Kidney capillary endothelial cell (primary cell): ENCODE data around the gene SLC22A31.

Experiments
- DNase-seq: peaks from one replicate; pipeline ENCODE4 v3.0.0-alpha.2; 2018; ENCODE audit warnings: low spot score

SLC22A31 gene

DNA sequence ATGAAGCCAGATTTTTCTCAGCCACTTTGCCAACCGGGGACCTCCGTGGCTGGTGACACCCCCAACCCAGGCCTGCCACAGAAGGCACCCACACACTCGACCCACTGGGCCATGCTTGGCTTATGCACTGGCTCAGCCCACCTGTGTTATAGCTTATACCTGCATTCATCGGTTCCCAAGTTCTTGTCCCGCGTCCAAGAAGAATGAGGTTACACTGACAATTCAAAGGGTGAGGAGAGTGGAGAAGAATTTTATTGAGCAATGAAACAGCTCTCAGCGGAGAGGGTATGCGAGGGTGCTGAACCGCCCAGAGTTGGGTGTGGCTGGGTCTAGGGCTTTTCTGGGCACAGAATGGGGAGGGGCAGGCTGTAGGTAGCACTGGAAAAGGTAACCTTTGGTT lies 51.0 kb downstream of the SLC22A31 start:
- DNase-seq: no peak

DNA sequence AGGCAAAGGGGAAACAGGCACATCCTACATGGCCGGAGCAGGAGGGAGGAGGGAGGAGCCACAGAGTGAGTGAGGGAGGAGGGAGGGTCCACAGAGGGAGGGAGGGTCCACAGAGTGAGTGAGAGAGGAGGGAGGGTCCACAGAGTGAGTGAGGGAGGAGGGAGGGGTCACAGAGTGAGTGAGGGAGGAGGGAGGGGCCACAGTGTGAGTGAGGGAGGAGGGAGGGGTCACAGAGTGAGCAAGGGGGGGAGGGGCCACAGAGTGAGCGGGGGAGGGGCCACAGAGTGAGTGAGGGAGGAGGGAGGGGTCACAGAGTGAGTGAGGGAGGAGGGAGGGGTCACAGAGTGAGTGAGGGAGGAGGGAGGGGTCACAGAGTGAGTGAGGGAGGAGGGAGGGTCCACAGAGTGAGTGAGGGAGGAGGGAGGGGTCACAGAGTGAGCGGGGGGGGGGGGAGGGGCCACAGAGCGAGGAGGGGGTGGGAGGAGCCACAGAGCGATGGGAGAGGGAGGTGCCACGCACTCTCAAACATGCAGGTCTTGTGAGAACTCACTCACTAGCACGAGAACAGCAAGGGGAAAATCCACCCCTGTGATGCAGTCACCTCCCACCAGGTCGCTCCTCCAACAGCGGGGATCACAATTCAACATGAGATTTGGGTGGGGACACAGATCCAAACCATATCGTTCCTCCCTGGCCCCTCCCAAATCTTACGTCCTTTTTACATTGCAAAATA lies 53.1 kb downstream of the SLC22A31 start:
- DNase-seq: no peak

GRCh38 chr16:89146211-89147005 lies 53.9 kb downstream of the SLC22A31 start:
- DNase-seq: no peak
